Subcutaneous abdominal adipose tissue (tissue), 5 donors: ENCODE data around the gene ADGRE3.

Experiments
- H3K27ac ChIP-seq: one replicate; pipeline ENCODE4 v1.7.0; 2013; ENCODE audit warnings: low read depth, mild to moderate bottlenecking, inconsistent platforms, low read length, moderate library complexity
- H3K27me3 ChIP-seq, 5 donors: one replicate each; pipeline ENCODE4 v1.7.0; 2013; ENCODE audit warnings: low read length in 5 of 5, inconsistent platforms in 1 of 5; ENCODE audit not compliant: control insufficient read depth in 5 of 5, insufficient read depth in 4 of 5
- H3K36me3 ChIP-seq, 5 donors: one replicate each; pipeline ENCODE4 v1.7.0; 2013; ENCODE audit warnings: low read length in 5 of 5; ENCODE audit not compliant: control insufficient read depth in 5 of 5, insufficient read depth in 5 of 5
- H3K4me1 ChIP-seq, 5 donors: one replicate each; pipeline ENCODE4 v1.7.0; 2013; ENCODE audit warnings: low read length in 5 of 5, mild to moderate bottlenecking in 3 of 5, moderate library complexity in 1 of 5; ENCODE audit not compliant: control insufficient read depth in 5 of 5, insufficient read depth in 5 of 5
- H3K4me3 ChIP-seq, 5 donors: one replicate each; pipeline ENCODE4 v1.7.0; 2013; ENCODE audit warnings: low read length in 5 of 5, low read depth in 1 of 5
- H3K9ac ChIP-seq, 5 donors: one replicate each; pipeline ENCODE4 v1.7.0; 2013; ENCODE audit warnings: low read length in 5 of 5, mild to moderate bottlenecking in 4 of 5, moderate library complexity in 3 of 5
- H3K9me3 ChIP-seq, 5 donors: one replicate each; pipeline ENCODE4 v1.7.0; 2013; ENCODE audit warnings: low read length in 5 of 5; ENCODE audit not compliant: control insufficient read depth in 5 of 5
- donor health status: healthy.
- donor health status: healthy.
- donor health status: healthy.
- donor health status: healthy.
- donor health status: healthy.

The ADGRE3 gene

GRCh38 chr19:14674764-14675163 lies at the start of gene ADGRE3:
ADGRE3 (minus strand) TSS chr19:14674844; CDS start chr19:14674770, 74 bp downstream.
- Histone ChIP-seq H3K4me3 (no peak within 1 kb of the TSS), H3K4me1 (peaks cover 0 to 14% (median 8%) of the 10 kb centered on the region in 5 donors), H3K27me3 (peaks cover 0 to 9% (median 3%) of the 10 kb centered on the region in 5 donors), H3K36me3 (no peaks in the 10 kb centered on the region), H3K9ac (no peak within 1 kb of the TSS), H3K9me3 (peaks cover 0 to 9% (median 5%) of the 10 kb centered on the region in 5 donors), H3K27ac (no peak within 1 kb of the TSS)

GRCh38 chr19:14722127-14722526 lies 47.5 kb upstream of the ADGRE3 start:
- Histone ChIP-seq H3K27ac (no peak overlapping the region), H3K4me3 (peak overlapping the region in 2 of 5 donors; percentile 46 to 49), H3K27me3 (no peaks in the 10 kb centered on the region), H3K4me1 (no peaks in the 10 kb centered on the region), H3K36me3 (peaks cover 36 to 53% (median 39%) of the 10 kb centered on the region in 5 donors), H3K9me3 (peaks cover 69 to 93% (median 90%) of the 10 kb centered on the region in 5 donors), H3K9ac (no peak overlapping the region)

- Histone ChIP-seq H3K4me1 (no peaks in the 10 kb centered on the region), H3K36me3 (peaks cover 48 to 83% (median 67%) of the 10 kb centered on the region in 5 donors), H3K9me3 (peaks cover 74 to 98% (median 94%) of the 10 kb centered on the region in 5 donors), H3K9ac (no peak overlapping the region), H3K27me3 (no peaks in the 10 kb centered on the region), H3K4me3 (peak overlapping the region; percentile 44 to 74 (median 62)), H3K27ac (no peak overlapping the region)
These were observed 44.5 kb upstream of the ADGRE3 start for GRCh38 chr19:14719162-14719561.

GRCh38 chr19:14718522-14719116 lies 44.0 kb upstream of the ADGRE3 start:
- no peak overlapping the region for H3K9ac ChIP-seq
- H3K27me3 ChIP-seq, result no peaks in the 10 kb centered on the region
- peaks cover 48 to 84% (median 67%) of the 10 kb centered on the region in 5 donors for H3K36me3 ChIP-seq
- no peaks in the 10 kb centered on the region for H3K4me1 ChIP-seq
- no peak overlapping the region for H3K27ac ChIP-seq
- H3K9me3 ChIP-seq, result peaks cover 72 to 98% (median 94%) of the 10 kb centered on the region in 5 donors
- peak overlapping the region; percentile 44 to 74 (median 62) for H3K4me3 ChIP-seq

- peaks cover 60 to 90% (median 81%) of the 10 kb centered on the region in 5 donors for H3K9me3 ChIP-seq
- H3K4me1 ChIP-seq, result no peaks in the 10 kb centered on the region
- peaks cover 42 to 97% (median 91%) of the 10 kb centered on the region in 5 donors for H3K36me3 ChIP-seq
These were observed 41.2 kb upstream of the ADGRE3 start for GRCh38 chr19:14715841-14716240.

GRCh38 chr19:14704450-14704849 lies 29.8 kb upstream of the ADGRE3 start:
- peaks cover 8 to 96% (median 93%) of the 10 kb centered on the region in 5 donors for H3K36me3 ChIP-seq
- no peak overlapping the region for H3K9ac ChIP-seq
- peaks cover 0 to 6% (median 0%) of the 10 kb centered on the region in 5 donors for H3K9me3 ChIP-seq

More at GRCh38 chr19:14715841-14716240, 41.2 kb upstream of the ADGRE3 start:
- H3K9ac ChIP-seq, result no peak overlapping the region
- no peaks in the 10 kb centered on the region for H3K27me3 ChIP-seq
- H3K27ac ChIP-seq, result no peak overlapping the region
- peak overlapping the region; percentile 5 to 64 (median 34) for H3K4me3 ChIP-seq

GRCh38 chr19:14703833-14704232 lies 29.2 kb upstream of the ADGRE3 start:
- no peak overlapping the region for H3K4me3 ChIP-seq
- H3K36me3 ChIP-seq, result peaks cover 4 to 95% (median 93%) of the 10 kb centered on the region in 5 donors
- H3K9me3 ChIP-seq, result peaks cover 0 to 6% (median 0%) of the 10 kb centered on the region in 5 donors
- H3K9ac ChIP-seq, result no peak overlapping the region
- no peaks in the 10 kb centered on the region for H3K27me3 ChIP-seq
- H3K27ac ChIP-seq, result no peak overlapping the region
- H3K4me1 ChIP-seq, result no peaks in the 10 kb centered on the region

More at GRCh38 chr19:14704450-14704849, 29.8 kb upstream of the ADGRE3 start:
- Histone ChIP-seq H3K27me3 (no peaks in the 10 kb centered on the region), H3K4me1 (no peaks in the 10 kb centered on the region), H3K4me3 (no peak overlapping the region), H3K27ac (no peak overlapping the region)

- Histone ChIP-seq H3K27ac (no peak overlapping the region), H3K27me3 (no peaks in the 10 kb centered on the region), H3K4me3 (no peak overlapping the region), H3K36me3 (peaks cover 9 to 90% (median 85%) of the 10 kb centered on the region in 5 donors), H3K9ac (no peak overlapping the region), H3K9me3 (peaks cover 0 to 6% (median 0%) of the 10 kb centered on the region in 5 donors), H3K4me1 (no peaks in the 10 kb centered on the region)
These were observed 26.2 kb upstream of the ADGRE3 start for GRCh38 chr19:14700711-14701375.

GRCh38 chr19:14699641-14700040 lies 25.0 kb upstream of the ADGRE3 start:
- H3K27ac ChIP-seq, result no peak overlapping the region
- peaks cover 0 to 6% (median 0%) of the 10 kb centered on the region in 5 donors for H3K9me3 ChIP-seq
- peaks cover 9 to 90% (median 85%) of the 10 kb centered on the region in 5 donors for H3K36me3 ChIP-seq
- no peak overlapping the region for H3K4me3 ChIP-seq
- no peaks in the 10 kb centered on the region for H3K4me1 ChIP-seq
- no peak overlapping the region for H3K9ac ChIP-seq
- H3K27me3 ChIP-seq, result no peaks in the 10 kb centered on the region

- Histone ChIP-seq H3K36me3 (peaks cover 9 to 62% (median 57%) of the 10 kb centered on the region in 5 donors), H3K9me3 (no peaks in the 10 kb centered on the region), H3K27ac (no peak overlapping the region), H3K4me3 (no peak overlapping the region), H3K4me1 (peaks cover 1 to 12% (median 10%) of the 10 kb centered on the region in 5 donors), H3K27me3 (no peaks in the 10 kb centered on the region), H3K9ac (no peak overlapping the region)
These were observed 20.8 kb upstream of the ADGRE3 start for GRCh38 chr19:14695471-14695870.
